ENCODE measurements around the gene LIF.
"Not testable (repeated sequence)": the region's sequence is repeated elsewhere in the genome, so short reads cannot be mapped to it uniquely, and the experiment has no call there.

Gene LIF

GRCh38 chr22:30241576-30242371 is 4.8 kb downstream of the LIF start:
- no peak for DNase-seq

DNA sequence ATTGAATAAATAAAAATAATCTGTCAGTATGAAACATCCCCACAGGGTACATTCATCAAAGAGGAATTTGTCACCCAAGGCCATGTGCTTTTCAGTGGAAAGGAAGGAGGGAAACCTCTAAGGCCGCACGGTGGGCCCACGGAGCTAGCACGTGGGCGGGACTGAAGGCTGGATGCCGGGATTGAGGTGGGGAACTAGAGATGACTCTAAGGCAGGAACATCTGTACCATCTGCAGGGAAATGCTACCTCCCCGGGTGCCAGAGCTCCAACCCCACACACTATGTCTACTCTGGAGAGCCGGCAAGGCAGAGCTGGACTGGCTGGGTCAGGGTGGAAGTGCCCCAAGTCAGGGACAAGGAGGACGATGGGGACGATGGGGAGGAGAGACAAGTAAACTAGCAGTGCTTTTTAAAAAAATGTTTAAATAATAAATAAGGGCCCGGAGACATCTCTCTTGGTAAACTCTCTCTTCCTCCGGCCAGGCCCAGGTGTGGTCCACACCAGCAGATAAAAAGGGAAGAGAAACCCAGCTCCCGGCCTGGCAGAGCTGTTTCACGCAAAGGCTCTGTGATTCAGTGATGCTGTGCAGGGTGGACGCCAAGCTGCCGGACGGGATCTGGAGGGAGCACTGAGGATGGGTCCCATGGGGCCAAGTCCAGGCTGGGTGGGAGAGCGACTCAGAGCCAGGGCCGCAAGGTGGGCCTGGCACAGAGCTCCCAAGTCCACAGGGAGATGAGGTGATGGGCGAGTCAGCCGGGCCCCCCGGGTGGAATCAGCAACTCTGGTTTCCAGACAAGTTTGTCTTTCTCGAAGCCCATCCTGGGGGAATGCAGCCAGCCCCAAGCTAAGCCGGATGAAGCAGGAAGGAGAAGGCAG is 5.8 kb downstream of the LIF start:
- no peak for DNase-seq

GRCh38 chr22:30239488-30240405 is 6.8 kb downstream of the LIF start:
- no peak for DNase-seq

GRCh38 chr22:30238661-30239487 is 7.7 kb downstream of the LIF start:
- DNase-seq = no peak

GRCh38 chr22:30238136-30238535 is 8.4 kb downstream of the LIF start:
- no peak for DNase-seq

DNA sequence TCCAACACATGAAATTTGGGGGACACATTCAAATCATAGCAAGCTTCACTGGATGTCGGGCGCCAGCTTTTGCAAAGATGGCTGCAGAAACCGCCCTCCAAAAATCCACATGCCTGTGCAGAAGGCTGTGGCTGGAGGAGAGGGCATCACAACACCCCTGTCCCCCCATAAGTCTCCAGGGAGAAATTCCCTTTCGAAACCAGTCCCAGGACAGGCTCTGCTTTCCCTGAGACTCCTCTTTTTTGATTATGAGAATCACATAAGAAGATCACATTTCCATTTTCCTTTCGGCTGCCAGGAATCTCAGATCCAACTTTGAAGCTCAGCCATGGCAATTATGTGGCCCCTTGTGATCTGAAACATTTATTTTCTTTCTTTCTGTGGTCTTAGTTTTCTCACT is 9.7 kb downstream of the LIF start:
- DNase-seq = no peak

DNA sequence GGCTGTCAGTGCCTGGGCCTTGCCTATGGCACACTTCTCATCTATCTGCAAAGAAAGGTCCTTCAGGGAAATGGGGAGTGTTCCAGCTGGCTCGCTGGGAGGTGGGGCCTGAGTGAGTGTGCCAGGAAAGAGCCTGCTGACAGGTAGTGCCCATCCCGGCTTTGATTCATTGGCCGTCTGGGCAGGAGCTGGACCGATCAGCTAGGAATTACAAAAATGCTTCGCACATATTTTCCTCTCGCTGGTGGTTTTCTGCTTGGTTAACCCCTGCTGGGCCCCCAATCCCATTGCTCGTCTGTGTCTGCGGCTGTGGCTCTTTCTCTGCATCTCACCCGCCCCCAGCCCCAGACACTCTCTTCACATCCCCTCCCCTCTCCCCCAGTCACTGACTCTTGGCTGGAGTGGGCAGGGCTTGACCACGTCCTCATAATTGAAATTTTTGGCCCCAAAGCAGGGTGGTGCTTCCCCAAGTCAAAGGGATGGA is 10.8 kb downstream of the LIF start:
- DNase-seq = no peak

DNA sequence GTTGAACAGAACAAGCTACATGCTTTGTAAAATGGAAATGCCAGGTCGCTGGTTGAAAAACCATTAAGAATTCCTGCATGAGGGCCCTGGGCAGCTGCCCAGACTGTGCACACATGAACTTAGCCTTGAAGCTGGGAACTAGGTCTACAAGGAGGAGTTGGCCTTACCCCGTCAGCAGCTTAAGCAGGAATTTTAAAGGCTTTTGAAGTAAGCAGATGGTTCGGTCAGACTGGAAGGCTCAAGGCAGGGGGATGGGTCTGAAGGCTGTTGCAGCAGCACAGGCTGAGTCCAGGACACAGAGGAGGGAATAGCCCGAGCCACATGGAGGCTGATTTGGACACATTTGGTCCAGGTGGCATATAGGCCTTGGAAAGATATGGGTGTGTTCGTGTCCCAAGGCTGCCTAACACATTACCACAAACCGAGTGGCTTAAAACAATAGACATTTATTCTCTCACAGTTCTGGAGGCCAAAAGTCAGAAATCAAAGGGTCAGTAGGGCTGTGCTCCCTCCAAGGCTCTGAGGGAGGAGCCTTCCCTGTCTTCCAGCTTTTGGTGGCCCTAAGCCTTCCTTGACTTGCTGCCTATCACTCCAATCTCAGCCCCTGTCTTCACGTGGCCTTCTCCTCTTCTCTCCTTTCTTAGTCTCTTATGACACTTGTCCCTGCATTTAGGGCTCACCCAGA is 11.6 kb downstream of the LIF start:
- DNase-seq = no peak

DNA sequence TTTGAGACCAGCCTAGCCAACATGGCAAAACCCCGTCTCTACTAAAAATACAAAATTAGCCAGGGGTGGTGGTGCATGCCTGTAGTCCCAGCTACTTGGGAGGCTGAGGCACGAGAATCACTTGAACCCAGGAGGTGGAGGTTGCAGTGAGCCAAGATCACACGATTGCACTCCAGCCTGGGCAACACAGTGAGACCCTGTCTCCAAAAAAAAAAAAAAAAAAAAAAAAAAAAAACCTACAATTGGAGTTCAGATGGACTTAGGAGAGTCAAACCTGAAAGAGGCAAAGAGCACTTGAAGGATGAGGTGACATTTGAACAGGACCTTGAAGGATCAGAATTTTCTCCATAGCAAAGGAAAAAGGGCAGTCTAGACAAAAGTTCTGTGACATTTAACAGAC is 12.2 kb downstream of the LIF start:
- not testable (repeated sequence) for DNase-seq

DNA sequence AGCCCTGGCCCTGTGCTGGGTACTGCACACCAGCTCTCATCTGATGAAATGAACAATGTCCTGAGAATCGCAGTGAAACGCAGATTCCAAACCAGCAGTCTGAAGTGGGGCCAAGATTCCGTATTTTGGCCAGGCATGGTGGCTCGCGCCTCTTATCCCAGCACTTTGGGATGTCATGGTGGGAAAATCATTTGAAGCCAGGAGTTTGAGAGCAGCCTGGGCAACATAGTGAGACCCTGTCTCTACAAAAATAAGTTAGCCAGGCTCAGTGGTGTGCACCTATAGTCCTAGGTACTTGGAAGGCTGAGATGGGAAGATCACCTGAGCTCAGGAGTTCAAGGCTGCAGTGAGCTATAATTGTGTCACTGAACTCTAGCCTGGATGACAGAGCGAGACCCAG is 13.0 kb downstream of the LIF start:
- no peak for DNase-seq

DNA sequence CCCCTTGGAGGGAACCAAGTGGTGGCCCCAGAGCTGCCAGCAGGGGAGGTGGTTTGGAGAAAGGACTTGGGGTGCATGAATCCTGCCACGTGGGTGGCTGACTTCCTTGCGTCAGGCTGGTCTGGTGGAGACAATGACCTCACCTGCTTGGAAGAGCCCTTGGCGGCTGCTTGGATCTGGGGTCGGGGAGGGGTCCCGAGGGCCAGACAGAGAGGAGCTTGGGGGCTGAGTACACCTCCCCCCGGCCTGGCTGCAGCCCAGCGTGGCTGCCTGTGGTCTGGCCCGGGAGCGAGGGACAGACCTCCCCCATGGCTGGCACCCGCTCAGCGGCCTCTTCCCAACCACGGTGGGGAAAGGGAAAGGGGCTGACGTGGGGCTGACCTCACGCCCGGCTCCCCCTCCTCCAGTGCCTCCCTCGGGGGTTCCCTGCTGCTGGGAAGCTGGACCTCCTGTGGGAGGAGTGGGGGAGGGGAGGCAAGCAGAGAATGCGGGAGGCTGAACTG is 13.8 kb downstream of the LIF start:
- DNase-seq = no peak

DNA sequence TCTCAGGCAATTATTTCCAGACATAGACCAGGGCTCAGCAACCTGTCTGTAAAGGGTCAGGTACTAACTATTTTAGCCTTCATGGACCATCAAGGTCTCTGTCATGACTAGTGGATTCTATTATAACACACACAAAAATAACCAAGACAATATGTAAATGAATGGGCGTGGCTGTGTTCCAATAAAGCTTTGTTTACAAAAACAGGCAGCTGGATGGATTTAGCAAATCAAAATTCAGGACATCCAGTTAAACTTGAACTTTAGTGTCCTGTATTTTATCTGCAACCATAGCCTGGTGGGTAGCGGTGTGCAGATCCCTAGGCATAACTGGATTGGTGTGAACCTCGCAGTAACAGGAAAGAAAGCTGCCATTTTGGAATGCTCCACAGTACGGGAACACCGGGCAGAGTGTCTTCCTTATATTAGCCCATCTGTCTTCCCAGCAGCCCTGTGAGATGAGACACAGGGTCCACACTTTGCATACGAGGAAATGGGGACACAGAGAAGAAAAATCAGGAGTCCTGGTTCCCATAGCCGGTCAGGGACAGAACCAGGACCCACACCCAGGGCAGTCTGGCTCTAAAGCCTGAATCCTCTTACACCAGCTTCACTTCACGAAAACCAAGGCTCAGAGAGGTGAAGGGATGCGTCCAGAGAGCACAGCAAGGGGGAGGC is 15.6 kb downstream of the LIF start:
- no peak for DNase-seq

- no peak for DNase-seq
These were observed 16.2 kb downstream of the LIF start for GRCh38 chr22:30230330-30230729.

- DNase-seq = no peak
These were observed 17.8 kb downstream of the LIF start for GRCh38 chr22:30228509-30229359.

DNA sequence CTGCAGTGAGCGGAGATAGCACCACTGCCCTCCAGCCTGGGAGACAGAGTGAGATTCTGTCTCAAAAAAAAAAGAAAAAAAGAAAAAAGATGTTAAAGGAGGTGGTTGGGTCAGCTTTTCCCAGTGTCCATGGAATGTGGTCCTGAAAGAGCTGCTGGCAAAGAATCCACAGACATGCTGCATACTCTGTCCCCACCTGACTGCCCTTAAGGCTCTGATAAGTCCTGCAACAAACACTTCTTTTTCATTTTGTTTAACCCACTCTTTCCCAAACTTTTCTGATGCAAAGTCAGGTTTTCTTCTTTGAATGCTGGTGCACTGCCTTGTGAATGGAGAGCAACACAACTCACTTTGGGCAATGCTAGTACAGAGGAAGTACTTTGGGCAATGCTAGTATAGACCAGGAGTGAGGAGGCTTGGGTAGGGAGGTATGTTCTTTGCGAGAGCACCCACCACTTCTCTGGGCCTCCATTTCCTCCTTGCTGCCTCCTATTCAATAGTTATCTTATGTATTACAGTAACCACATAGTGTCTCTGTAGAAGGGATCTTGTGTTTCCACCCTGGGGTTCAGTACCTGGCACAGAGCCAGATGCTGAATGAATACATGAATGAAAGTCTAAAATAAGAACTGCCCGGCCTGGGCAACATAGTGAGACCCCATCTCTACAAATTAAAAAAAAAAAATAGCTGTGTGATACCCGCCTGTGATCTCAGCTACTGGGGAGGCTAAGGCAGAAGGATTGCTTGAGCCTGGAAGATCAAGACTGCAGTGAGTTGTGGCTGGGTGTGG is 18.9 kb downstream of the LIF start:
- no peak for DNase-seq

- no peak for DNase-seq
These were observed 20.2 kb downstream of the LIF start for GRCh38 chr22:30226192-30226832.

GRCh38 chr22:30225220-30225927 is 21.2 kb downstream of the LIF start:
- DNase-seq = no peak

Data from activated naive CD4-positive, alpha-beta T cell treated with Interleukin-2 at 50 U/mL for 16 hours (primary cell).